OCI-LY1 (cell line): ENCODE measurements around the gene TMC5.

Experiments
- CTCF ChIP-seq: fragments of 200-600 bp; sonication (generic), shearing (Covaris generic); IDR thresholded peaks from 2 replicates; pipeline ENCODE4 v1.5.1; 2017; ENCODE audit warnings: mild to moderate bottlenecking, antibody characterized with exemption, low read length, moderate library complexity, mixed read lengths
- EZH2 ChIP-seq: fragments of 200-600 bp; sonication (generic), shearing (Covaris generic); IDR thresholded peaks from 2 replicates; pipeline ENCODE4 v1.8.0; 2017; ENCODE audit warnings: borderline replicate concordance, mixed run types, mild to moderate bottlenecking, antibody characterized with exemption, low read length, moderate library complexity, mixed read lengths

GRCh38 chr16:19479302-19479721, 61.6 kb downstream of the TMC5 start:
- no peak for TF ChIP-seq CTCF
- no peak for TF ChIP-seq EZH2
